NCI-H524 treated with DMSO at 0.1 percent for 48 hours (cell line): ENCODE data around the gene SYTL1.
"Not testable (repeated sequence)": the region's sequence is repeated elsewhere in the genome, so short reads cannot be mapped to it uniquely, and the experiment has no call there.

Source experiments
- DNase-seq: peaks from one replicate; lab custom pipeline; 2025; lab: John Stamatoyannopoulos, UW

The SYTL1 gene

GRCh38 chr1:27383039-27383605 lies 41.3 kb downstream of the SYTL1 start, which contains the start of gene CD164L2:
CD164L2 (minus strand) TSS chr1:27383333; CDS start chr1:27383239, 94 bp downstream.
- DNase-seq: no peak

GRCh38 chr1:27383661-27384060 lies 41.8 kb downstream of the SYTL1 start:
- no peak for DNase-seq

- not testable (repeated sequence) for DNase-seq
Measured at GRCh38 chr1:27384797-27385196, 43.0 kb downstream of the SYTL1 start.

- DNase-seq: no peak
Measured at GRCh38 chr1:27388337-27389005, 46.6 kb downstream of the SYTL1 start.

GRCh38 chr1:27391511-27392095 lies 49.8 kb downstream of the SYTL1 start:
- no peak for DNase-seq

- DNase-seq: peak; percentile 49
Measured at GRCh38 chr1:27392096-27392777, 50.4 kb downstream of the SYTL1 start, which contains the start of gene GPR3. GPR3 (plus strand) TSS chr1:27392622; CDS start chr1:27393799, 1,177 bp downstream.

- DNase-seq: no peak
Measured at GRCh38 chr1:27392778-27393635, 51.2 kb downstream of the SYTL1 start.

- DNase-seq: no peak
Measured at GRCh38 chr1:27393641-27394281, 51.9 kb downstream of the SYTL1 start.

GRCh38 chr1:27394282-27394658 lies 52.4 kb downstream of the SYTL1 start:
- DNase-seq: no peak

- DNase-seq: no peak
Measured at GRCh38 chr1:27394925-27395324, 53.1 kb downstream of the SYTL1 start.

- DNase-seq: no peak
Measured at GRCh38 chr1:27395441-27396195, 53.8 kb downstream of the SYTL1 start.

GRCh38 chr1:27397110-27397509 lies 55.3 kb downstream of the SYTL1 start:
- DNase-seq: no peak

- DNase-seq: no peak
Measured at GRCh38 chr1:27397749-27398148, 55.9 kb downstream of the SYTL1 start.

GRCh38 chr1:27398405-27399149 lies 56.8 kb downstream of the SYTL1 start:
- DNase-seq: no peak

- DNase-seq: no peak
Measured at GRCh38 chr1:27399251-27400025, 57.6 kb downstream of the SYTL1 start.

- no peak for DNase-seq
Measured at GRCh38 chr1:27400082-27400962, 58.5 kb downstream of the SYTL1 start.

- no peak for DNase-seq
Measured at GRCh38 chr1:27400963-27401341, 59.1 kb downstream of the SYTL1 start.

GRCh38 chr1:27402349-27402754 lies 60.5 kb downstream of the SYTL1 start:
- DNase-seq: no peak
